Dermis blood vessel endothelial cell (primary cell): ENCODE results near the gene DOK4. TPM values are rescaled to one million over a fixed set of nuclear protein-coding genes. Genes with fewer than 3 reads are reported as not detected.
A peak's percentile ranks its signal among the peaks of the same experiment; 100 is the strongest.
"Not testable (repeated sequence)": the region's sequence is repeated elsewhere in the genome, so short reads cannot be mapped to it uniquely, and the experiment has no call there.

Experiments used
- DNase-seq: peaks from one replicate; pipeline ENCODE4 v3.0.0; 2010
- total RNA-seq: library from RNA; depleted of rRNA; stranded (reverse); fragments of >200 nt; gene quantifications from 2 replicates; pipeline ENCODE4 v1.2.3, GENCODE V29; 2014

The DOK4 gene
- total RNA-seq, 1 donor from 2014 or later: 21.4 TPM

- no peak for DNase-seq
Measured at GRCh38 chr16:57500578-57501111, 14.4 kb upstream of the DOK4 start.

- not testable (repeated sequence) for DNase-seq
Measured at GRCh38 chr16:57499941-57500340, 13.6 kb upstream of the DOK4 start.

GRCh38 chr16:57498031-57498430 lies 11.7 kb upstream of the DOK4 start:
- DNase-seq: no peak

GRCh38 chr16:57497121-57497520 lies 10.8 kb upstream of the DOK4 start:
- no peak for DNase-seq

GRCh38 chr16:57493767-57494166 lies 7.5 kb upstream of the DOK4 start:
- no peak for DNase-seq

- DNase-seq: no peak
Measured at GRCh38 chr16:57489229-57489628, 2.9 kb upstream of the DOK4 start.

GRCh38 chr16:57486858-57487834 lies 853 bp upstream of the DOK4 start:
- no peak for DNase-seq

GRCh38 chr16:57485091-57485915 lies 990 bp downstream of the DOK4 start:
- no peak for DNase-seq

- DNase-seq: no peak
Measured at GRCh38 chr16:57484515-57485005, 1.7 kb downstream of the DOK4 start.

- DNase-seq: no peak
Measured at GRCh38 chr16:57483725-57484514, 2.4 kb downstream of the DOK4 start.

GRCh38 chr16:57482845-57483545 lies 3.3 kb downstream of the DOK4 start:
- no peak for DNase-seq

- DNase-seq: no peak
Measured at GRCh38 chr16:57481421-57481820, 4.9 kb downstream of the DOK4 start.

GRCh38 chr16:57480754-57481230 lies 5.5 kb downstream of the DOK4 start:
- DNase-seq: no peak

GRCh38 chr16:57479976-57480753 lies 6.1 kb downstream of the DOK4 start:
- no peak for DNase-seq

GRCh38 chr16:57479205-57479975 lies 6.9 kb downstream of the DOK4 start:
- DNase-seq: peak; percentile 26

- DNase-seq: no peak
Measured at GRCh38 chr16:57478396-57479204, 7.7 kb downstream of the DOK4 start.

GRCh38 chr16:57477531-57478202 lies 8.6 kb downstream of the DOK4 start:
- DNase-seq: no peak
